SU-DHL-6 (cell line): ENCODE data around the gene MARF1.
"Not testable (repeated sequence)": the region's sequence is repeated elsewhere in the genome, so short reads cannot be mapped to it uniquely, and the experiment has no call there.

Experiments used
- H2AFZ ChIP-seq: fragments of 200-600 bp; sonication (generic); 2 replicates; pipeline ENCODE4 v1.6.1; 2014; ENCODE audit warnings: low read depth, mild to moderate bottlenecking, moderate library complexity, mixed read lengths, antibody characterized with exemption, low read length; ENCODE audit not compliant: severe bottlenecking
- H3F3A ChIP-seq: fragments of 200-600 bp; shearing (Covaris generic); 2 replicates; pipeline ENCODE4 v1.6.0; 2016; ENCODE audit warnings: antibody characterized with exemption, mild to moderate bottlenecking; ENCODE audit not compliant: insufficient read depth
- H3K27ac ChIP-seq: fragments of 200-600 bp; sonication (generic); 2 replicates; pipeline ENCODE4 v1.5.1; 2016; ENCODE audit warnings: low read depth, mild to moderate bottlenecking, low read length, moderate library complexity, mixed read lengths
- H3K27me3 ChIP-seq: fragments of 200-600 bp; sonication (generic), shearing (Covaris generic); 2 replicates; pipeline ENCODE4 v1.6.0; 2014; ENCODE audit warnings: mild to moderate bottlenecking, low read length
- H3K36me3 ChIP-seq: fragments of 200-600 bp; sonication (generic); 2 replicates; pipeline ENCODE4 v1.6.1; 2014; ENCODE audit warnings: mild to moderate bottlenecking, low read length, mixed read lengths
- H3K4me2 ChIP-seq: fragments of 300-600, 200-600 bp; shearing (Covaris generic), sonication (generic); 2 replicates; pipeline ENCODE4 v1.6.0; 2014; ENCODE audit warnings: low read length, low read depth, mild to moderate bottlenecking; ENCODE audit not compliant: poor library complexity, severe bottlenecking
- H3K4me3 ChIP-seq: fragments of 200-600 bp; sonication (generic); 2 replicates; pipeline ENCODE4 v1.5.1; 2014; ENCODE audit warnings: antibody characterized with exemption, low read length, mild to moderate bottlenecking, mixed read lengths; ENCODE audit not compliant: insufficient read depth, poor library complexity, severe bottlenecking
- H3K79me2 ChIP-seq: fragments of 200-600 bp; sonication (generic); 2 replicates; pipeline ENCODE4 v1.6.1; 2014; ENCODE audit warnings: mild to moderate bottlenecking, low read length, moderate library complexity; ENCODE audit not compliant: insufficient read depth
- H3K9ac ChIP-seq: fragments of 200-600 bp; sonication (generic); 2 replicates; pipeline ENCODE4 v1.7.0; 2014; ENCODE audit warnings: mild to moderate bottlenecking, low read length
- H3K9me2 ChIP-seq: fragments of 200-600 bp; sonication (generic); replicated peaks from 2 replicates; pipeline ENCODE4 v1.6.1; 2014; ENCODE audit warnings: low read length; ENCODE audit not compliant: insufficient read depth
- H3K9me3 ChIP-seq: fragments of 200-600 bp; sonication (generic); 2 replicates; pipeline ENCODE4 v1.6.1; 2014; ENCODE audit warnings: low read length, mixed read lengths; ENCODE audit not compliant: insufficient read depth
- H4K20me1 ChIP-seq: fragments of 200-600 bp; sonication (generic); 2 replicates; pipeline ENCODE4 v1.6.1; 2014; ENCODE audit warnings: low read depth, mild to moderate bottlenecking, antibody characterized with exemption, low read length, moderate library complexity, mixed read lengths
- CTCF ChIP-seq: fragments of 200-600 bp; sonication (generic); IDR thresholded peaks from one replicate; pipeline ENCODE4 v1.5.1; 2017; ENCODE audit warnings: antibody characterized with exemption, mild to moderate bottlenecking, low read length, moderate library complexity; ENCODE audit not compliant: insufficient read depth, poor library complexity, severe bottlenecking
- EZH2phosphoT487 ChIP-seq: fragments of 200-600 bp; sonication (generic), shearing (Covaris generic); conservative IDR thresholded peaks from 2 replicates; pipeline ENCODE4 v1.6.1; 2018; ENCODE audit warnings: mild to moderate bottlenecking, antibody characterized with exemption, low read length, moderate library complexity, mixed read lengths

The MARF1 gene

GRCh38 chr16:15607700-15608396 is 35.1 kb downstream of the MARF1 start:
- no peaks in the 10 kb centered on the region for H3F3A ChIP-seq
- no peak overlapping the region for H3K9ac ChIP-seq
- no peak overlapping the region for H3K4me2 ChIP-seq
- TF ChIP-seq CTCF, result no peak
- H3K36me3 ChIP-seq, result peaks cover 24% of the 10 kb centered on the region
- H3K9me3 ChIP-seq, result no peaks in the 10 kb centered on the region
- no peaks in the 10 kb centered on the region for H3K9me2 ChIP-seq
- H3K27ac ChIP-seq, result no peak overlapping the region
- H3K79me2 ChIP-seq, result no peaks in the 10 kb centered on the region
- no peaks in the 10 kb centered on the region for H4K20me1 ChIP-seq
- no peak overlapping the region for H2AFZ ChIP-seq
- no peaks in the 10 kb centered on the region for H3K27me3 ChIP-seq
- no peak overlapping the region for H3K4me3 ChIP-seq

GRCh38 chr16:15607221-15607699 is 35.7 kb downstream of the MARF1 start:
- H3K9me2 ChIP-seq, result not testable (repeated sequence)

GRCh38 chr16:15606518-15607220 is 36.3 kb downstream of the MARF1 start:
- Histone ChIP-seq H3K79me2 (no peaks in the 10 kb centered on the region), H3K9me3 (no peaks in the 10 kb centered on the region), H3K9me2 (no peaks in the 10 kb centered on the region), H3K4me3 (no peak overlapping the region), H3K36me3 (peaks cover 22% of the 10 kb centered on the region), H3K27ac (no peak overlapping the region), H3K27me3 (no peaks in the 10 kb centered on the region), H4K20me1 (no peaks in the 10 kb centered on the region), H3K4me2 (no peak overlapping the region), H3K9ac (no peak overlapping the region), H3F3A (no peaks in the 10 kb centered on the region), H2AFZ (no peak overlapping the region)
- TF ChIP-seq CTCF, result no peak
- no peak for TF ChIP-seq EZH2phosphoT487

More at GRCh38 chr16:15607221-15607699, 35.7 kb downstream of the MARF1 start:
- not testable (repeated sequence) for H3K9ac ChIP-seq, H3F3A ChIP-seq, H4K20me1 ChIP-seq, H3K9me3 ChIP-seq, H2AFZ ChIP-seq, H3K4me2 ChIP-seq, H3K4me3 ChIP-seq, H3K79me2 ChIP-seq, H3K27ac ChIP-seq, H3K27me3 ChIP-seq
- H3K36me3 ChIP-seq, result peaks cover 21% of the 10 kb centered on the region

- Histone ChIP-seq H3K9me3 (no peaks in the 10 kb centered on the region), H3F3A (no peaks in the 10 kb centered on the region), H4K20me1 (no peaks in the 10 kb centered on the region), H3K27ac (no peak overlapping the region), H2AFZ (no peak overlapping the region), H3K27me3 (no peaks in the 10 kb centered on the region), H3K4me3 (no peak overlapping the region), H3K36me3 (peaks cover 22% of the 10 kb centered on the region), H3K9me2 (no peaks in the 10 kb centered on the region), H3K79me2 (no peaks in the 10 kb centered on the region), H3K9ac (no peak overlapping the region), H3K4me2 (no peak overlapping the region)
- TF ChIP-seq EZH2phosphoT487 (no peak), CTCF (no peak)
Measured at GRCh38 chr16:15605839-15606517, 37.0 kb downstream of the MARF1 start.
